ENCODE data around the gene SIRPB2.

SIRPB2 gene

GRCh38 chr20:1469306-1469905 lies 21.8 kb downstream of the SIRPB2 start:
- Mint-ChIP-seq H3K27me3 (peaks cover 17% of the 10 kb centered on the region), H3K4me1 (ENCODE audit: low read depth) (peaks cover 30% of the 10 kb centered on the region), H3K4me3 (no peak overlapping the region), H3K27ac (no peak overlapping the region), H3K9me3 (no peaks in the 10 kb centered on the region), H3K36me3 (ENCODE audit: low read depth) (no peaks in the 10 kb centered on the region)

- H3K4me1 Mint-ChIP-seq (ENCODE audit: low read depth), result peaks cover 42% of the 10 kb centered on the region
- peaks cover 7% of the 10 kb centered on the region for H3K36me3 Mint-ChIP-seq (ENCODE audit: low read depth)
- no peak overlapping the region for H3K4me3 Mint-ChIP-seq
- H3K27me3 Mint-ChIP-seq, result peaks cover 17% of the 10 kb centered on the region
- no peaks in the 10 kb centered on the region for H3K9me3 Mint-ChIP-seq
- no peak overlapping the region for H3K27ac Mint-ChIP-seq
These were observed 23.0 kb downstream of the SIRPB2 start for GRCh38 chr20:1468117-1468624.

GRCh38 chr20:1467355-1468116 lies 23.7 kb downstream of the SIRPB2 start:
- no peak overlapping the region for H3K27ac Mint-ChIP-seq
- peaks cover 11% of the 10 kb centered on the region for H3K36me3 Mint-ChIP-seq (ENCODE audit: low read depth)
- H3K4me3 Mint-ChIP-seq, result peak overlapping the region; percentile 89
- peaks cover 17% of the 10 kb centered on the region for H3K27me3 Mint-ChIP-seq
- H3K9me3 Mint-ChIP-seq, result no peaks in the 10 kb centered on the region
- H3K4me1 Mint-ChIP-seq (ENCODE audit: low read depth), result peaks cover 46% of the 10 kb centered on the region

GRCh38 chr20:1467082-1467354 lies 24.2 kb downstream of the SIRPB2 start:
- H3K9me3 Mint-ChIP-seq, result no peaks in the 10 kb centered on the region
- H3K27ac Mint-ChIP-seq, result no peak overlapping the region
- peaks cover 11% of the 10 kb centered on the region for H3K36me3 Mint-ChIP-seq (ENCODE audit: low read depth)
- H3K27me3 Mint-ChIP-seq, result peaks cover 17% of the 10 kb centered on the region
- H3K4me1 Mint-ChIP-seq (ENCODE audit: low read depth), result peaks cover 46% of the 10 kb centered on the region
- peak overlapping the region; percentile 89 for H3K4me3 Mint-ChIP-seq

DNA sequence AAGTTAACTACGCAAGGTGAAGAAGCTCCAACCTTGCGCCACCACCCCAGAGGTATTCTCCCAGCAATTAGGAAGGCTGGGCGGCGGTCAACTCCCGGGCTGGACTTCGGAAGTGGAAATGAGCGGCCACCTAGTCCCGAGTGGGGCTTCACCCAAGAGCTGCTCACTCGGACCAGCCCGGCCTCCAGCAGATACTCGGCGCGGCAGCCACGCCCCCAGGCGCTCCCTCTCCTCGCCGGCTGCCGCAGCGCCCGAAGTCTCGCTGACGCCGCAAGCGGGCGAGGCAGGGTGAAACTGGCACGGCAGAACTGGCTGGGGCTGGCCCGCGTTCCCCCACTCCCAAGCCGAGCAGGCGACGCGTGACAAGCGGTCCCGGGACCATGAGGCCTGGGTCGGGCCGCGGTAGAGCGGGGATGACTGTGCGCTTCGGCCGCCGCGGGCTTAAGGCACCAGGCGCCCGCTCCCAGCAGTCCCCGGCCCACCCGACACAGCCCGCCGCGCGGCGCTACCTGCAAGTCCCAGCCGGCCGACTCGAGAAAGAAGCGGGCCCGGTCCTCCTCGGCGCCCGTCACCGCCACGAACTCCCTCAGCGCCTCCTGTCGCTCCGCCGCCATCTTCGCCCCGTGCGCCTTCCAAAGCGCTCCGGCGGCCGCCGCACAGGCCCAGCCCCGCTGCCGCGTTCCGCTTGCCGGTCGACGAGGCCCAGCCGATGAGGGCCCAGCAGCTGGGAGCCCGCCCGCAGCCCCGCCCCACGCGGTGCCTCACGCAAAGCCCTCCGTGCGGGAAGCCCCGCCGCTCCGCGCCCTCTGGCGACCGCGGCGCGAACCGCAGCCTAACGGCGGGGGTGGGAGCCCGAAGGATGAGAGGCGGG lies 24.8 kb downstream of the SIRPB2 start, which contains the start of gene NSFL1C:
Gene NSFL1C, minus strand, starts transcription at position 639 of the 871 bp plus-strand sequence. Its CDS starts 25 bp downstream, at position 614.
- Mint-ChIP-seq H3K9me3 (no peaks in the 10 kb centered on the region), H3K36me3 (ENCODE audit: low read depth) (peaks cover 14% of the 10 kb centered on the region), H3K4me1 (ENCODE audit: low read depth) (peaks cover 46% of the 10 kb centered on the region), H3K27ac (peak within 1 kb of the TSS; percentile 83), H3K4me3 (peak within 1 kb of the TSS; percentile 89), H3K27me3 (peaks cover 17% of the 10 kb centered on the region)

DNA sequence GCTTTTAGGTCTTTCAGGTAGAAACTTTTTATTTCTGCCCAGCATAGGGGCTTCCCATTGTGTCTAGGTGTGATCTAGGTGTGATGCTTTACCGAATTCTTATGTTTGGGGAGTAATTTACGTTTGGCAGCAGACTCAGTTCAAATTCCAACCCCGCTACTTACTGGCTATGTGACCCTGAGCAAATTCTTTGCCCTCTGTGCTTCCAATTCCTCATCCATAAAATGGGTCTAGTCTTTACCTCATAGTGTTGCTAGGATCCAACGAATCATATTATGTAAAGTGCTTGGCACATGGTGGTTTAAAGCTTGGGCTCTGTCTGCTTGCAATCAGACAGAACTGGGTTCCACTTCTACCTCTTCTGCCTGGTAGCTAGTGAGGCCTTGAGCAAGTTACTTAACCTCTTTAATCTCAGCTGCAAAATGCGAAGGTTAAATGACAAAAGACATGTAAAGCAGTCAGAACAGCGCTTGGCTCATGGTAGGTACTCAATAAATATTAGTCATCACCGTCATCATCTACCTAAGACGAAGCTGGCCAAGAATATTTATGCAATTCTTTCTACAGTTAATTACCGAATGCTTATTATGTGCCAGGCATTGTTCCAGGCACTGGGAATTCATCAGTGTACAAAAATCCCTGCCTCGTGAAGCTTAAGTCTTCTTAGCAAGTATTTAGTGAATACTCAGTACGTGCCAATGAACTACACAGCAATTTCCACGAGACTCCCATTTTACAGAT lies 25.6 kb downstream of the SIRPB2 start:
- Mint-ChIP-seq H3K36me3 (ENCODE audit: low read depth) (peaks cover 21% of the 10 kb centered on the region), H3K4me3 (peak overlapping the region; percentile 89), H3K9me3 (no peaks in the 10 kb centered on the region), H3K27ac (peak overlapping the region; percentile 83), H3K27me3 (peaks cover 17% of the 10 kb centered on the region), H3K4me1 (ENCODE audit: low read depth) (peaks cover 46% of the 10 kb centered on the region)

- Mint-ChIP-seq H3K27me3 (peaks cover 17% of the 10 kb centered on the region), H3K4me3 (no peak overlapping the region), H3K36me3 (ENCODE audit: low read depth) (peaks cover 34% of the 10 kb centered on the region), H3K4me1 (ENCODE audit: low read depth) (peaks cover 46% of the 10 kb centered on the region), H3K27ac (no peak overlapping the region), H3K9me3 (no peaks in the 10 kb centered on the region)
These were observed 27.1 kb downstream of the SIRPB2 start for GRCh38 chr20:1463971-1464570.

GRCh38 chr20:1462834-1463233 lies 28.4 kb downstream of the SIRPB2 start:
- Mint-ChIP-seq H3K4me1 (ENCODE audit: low read depth) (peaks cover 42% of the 10 kb centered on the region), H3K27ac (no peak overlapping the region), H3K27me3 (peaks cover 5% of the 10 kb centered on the region), H3K4me3 (no peak overlapping the region), H3K36me3 (ENCODE audit: low read depth) (peaks cover 43% of the 10 kb centered on the region), H3K9me3 (no peaks in the 10 kb centered on the region)

- peaks cover 34% of the 10 kb centered on the region for H3K4me1 Mint-ChIP-seq (ENCODE audit: low read depth)
- H3K27ac Mint-ChIP-seq, result no peak overlapping the region
- no peaks in the 10 kb centered on the region for H3K27me3 Mint-ChIP-seq
- no peaks in the 10 kb centered on the region for H3K9me3 Mint-ChIP-seq
- peaks cover 49% of the 10 kb centered on the region for H3K36me3 Mint-ChIP-seq (ENCODE audit: low read depth)
- no peak overlapping the region for H3K4me3 Mint-ChIP-seq
These were observed 29.2 kb downstream of the SIRPB2 start for GRCh38 chr20:1462001-1462400.

- H3K9me3 Mint-ChIP-seq, result no peaks in the 10 kb centered on the region
- H3K27me3 Mint-ChIP-seq, result no peaks in the 10 kb centered on the region
- H3K36me3 Mint-ChIP-seq (ENCODE audit: low read depth), result peaks cover 53% of the 10 kb centered on the region
- H3K27ac Mint-ChIP-seq, result no peak overlapping the region
- H3K4me1 Mint-ChIP-seq (ENCODE audit: low read depth), result peaks cover 25% of the 10 kb centered on the region
- H3K4me3 Mint-ChIP-seq, result no peak overlapping the region
These were observed 30.9 kb downstream of the SIRPB2 start for GRCh38 chr20:1460275-1460674.

DNA sequence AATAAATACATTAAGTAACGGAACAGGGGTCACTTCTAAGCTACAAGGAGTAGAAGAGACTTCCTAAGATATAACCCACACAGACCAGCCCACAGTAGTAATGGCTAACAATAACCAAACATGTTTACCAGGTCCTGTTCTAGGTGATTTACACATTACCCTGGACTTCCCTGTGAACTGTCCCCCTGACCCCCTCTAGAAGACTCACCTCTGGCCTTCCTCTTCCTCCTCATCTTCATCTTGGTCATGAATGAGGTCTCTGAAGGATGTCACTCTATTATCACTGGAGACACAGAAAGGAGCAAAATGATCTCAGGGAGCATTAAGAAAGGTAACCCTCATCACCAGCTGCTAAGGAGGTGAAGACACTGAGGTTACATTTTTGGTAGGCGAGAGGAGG lies 33.2 kb downstream of the SIRPB2 start:
- Mint-ChIP-seq H3K9me3 (no peaks in the 10 kb centered on the region), H3K27me3 (no peaks in the 10 kb centered on the region), H3K4me1 (ENCODE audit: low read depth) (peaks cover 2% of the 10 kb centered on the region), H3K36me3 (ENCODE audit: low read depth) (peaks cover 67% of the 10 kb centered on the region), H3K27ac (no peak overlapping the region), H3K4me3 (no peak overlapping the region)

DNA sequence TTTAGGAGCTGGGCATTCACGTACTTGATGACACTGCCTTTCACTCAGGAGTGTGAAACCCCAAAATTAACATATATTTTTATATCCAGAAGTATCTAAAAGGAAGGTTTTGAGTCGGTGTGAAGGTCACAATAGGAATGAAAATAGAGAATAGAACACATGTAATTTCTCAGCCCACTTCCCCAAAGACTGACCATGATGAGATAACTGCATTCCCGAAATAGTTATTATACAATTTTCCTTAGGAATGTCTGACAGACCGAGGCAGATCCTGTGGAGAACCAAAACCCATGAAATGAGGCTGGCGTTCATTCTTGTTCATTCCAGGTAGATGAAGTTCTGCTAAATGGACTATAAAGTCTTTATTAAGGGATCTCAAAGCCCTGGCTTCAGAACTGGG lies 34.9 kb downstream of the SIRPB2 start:
- peaks cover 78% of the 10 kb centered on the region for H3K36me3 Mint-ChIP-seq (ENCODE audit: low read depth)
- H3K27me3 Mint-ChIP-seq, result no peaks in the 10 kb centered on the region
- no peaks in the 10 kb centered on the region for H3K9me3 Mint-ChIP-seq
- no peaks in the 10 kb centered on the region for H3K4me1 Mint-ChIP-seq (ENCODE audit: low read depth)
- H3K4me3 Mint-ChIP-seq, result no peak overlapping the region
- H3K27ac Mint-ChIP-seq, result no peak overlapping the region

- H3K36me3 Mint-ChIP-seq (ENCODE audit: low read depth), result peaks cover 78% of the 10 kb centered on the region
- no peaks in the 10 kb centered on the region for H3K9me3 Mint-ChIP-seq
- peaks cover 3% of the 10 kb centered on the region for H3K4me1 Mint-ChIP-seq (ENCODE audit: low read depth)
- no peak overlapping the region for H3K4me3 Mint-ChIP-seq
- H3K27me3 Mint-ChIP-seq, result no peaks in the 10 kb centered on the region
- no peak overlapping the region for H3K27ac Mint-ChIP-seq
These were observed 40.2 kb downstream of the SIRPB2 start for GRCh38 chr20:1450926-1451491.

- H3K9me3 Mint-ChIP-seq, result no peaks in the 10 kb centered on the region
- H3K36me3 Mint-ChIP-seq (ENCODE audit: low read depth), result peaks cover 82% of the 10 kb centered on the region
- no peaks in the 10 kb centered on the region for H3K27me3 Mint-ChIP-seq
- H3K4me1 Mint-ChIP-seq (ENCODE audit: low read depth), result peaks cover 3% of the 10 kb centered on the region
- no peak overlapping the region for H3K4me3 Mint-ChIP-seq
- no peak overlapping the region for H3K27ac Mint-ChIP-seq
These were observed 41.9 kb downstream of the SIRPB2 start for GRCh38 chr20:1449370-1449769.
